A549 treated with AZD9567 at 1 μM for 4 hours (cell line): ENCODE measurements around the gene FBXO5. TPM values are rescaled to one million over a fixed set of nuclear protein-coding genes. Genes with fewer than 3 reads are reported as not detected.

ENCODE experiments used
- total RNA-seq: library from RNA; stranded (reverse); fragments of 200-300 nt; extraction: Qiagen RNA extraction; gene quantifications from 5 replicates; pipeline ENCODE4 v1.2.3, GENCODE V29; 2022; ENCODE audit not compliant: insufficient read depth

The FBXO5 gene, protein sequence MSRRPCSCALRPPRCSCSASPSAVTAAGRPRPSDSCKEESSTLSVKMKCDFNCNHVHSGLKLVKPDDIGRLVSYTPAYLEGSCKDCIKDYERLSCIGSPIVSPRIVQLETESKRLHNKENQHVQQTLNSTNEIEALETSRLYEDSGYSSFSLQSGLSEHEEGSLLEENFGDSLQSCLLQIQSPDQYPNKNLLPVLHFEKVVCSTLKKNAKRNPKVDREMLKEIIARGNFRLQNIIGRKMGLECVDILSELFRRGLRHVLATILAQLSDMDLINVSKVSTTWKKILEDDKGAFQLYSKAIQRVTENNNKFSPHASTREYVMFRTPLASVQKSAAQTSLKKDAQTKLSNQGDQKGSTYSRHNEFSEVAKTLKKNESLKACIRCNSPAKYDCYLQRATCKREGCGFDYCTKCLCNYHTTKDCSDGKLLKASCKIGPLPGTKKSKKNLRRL
- 19.6 to 29.2 TPM (median 21.8 TPM) in 5 replicates for total RNA-seq

DNA sequence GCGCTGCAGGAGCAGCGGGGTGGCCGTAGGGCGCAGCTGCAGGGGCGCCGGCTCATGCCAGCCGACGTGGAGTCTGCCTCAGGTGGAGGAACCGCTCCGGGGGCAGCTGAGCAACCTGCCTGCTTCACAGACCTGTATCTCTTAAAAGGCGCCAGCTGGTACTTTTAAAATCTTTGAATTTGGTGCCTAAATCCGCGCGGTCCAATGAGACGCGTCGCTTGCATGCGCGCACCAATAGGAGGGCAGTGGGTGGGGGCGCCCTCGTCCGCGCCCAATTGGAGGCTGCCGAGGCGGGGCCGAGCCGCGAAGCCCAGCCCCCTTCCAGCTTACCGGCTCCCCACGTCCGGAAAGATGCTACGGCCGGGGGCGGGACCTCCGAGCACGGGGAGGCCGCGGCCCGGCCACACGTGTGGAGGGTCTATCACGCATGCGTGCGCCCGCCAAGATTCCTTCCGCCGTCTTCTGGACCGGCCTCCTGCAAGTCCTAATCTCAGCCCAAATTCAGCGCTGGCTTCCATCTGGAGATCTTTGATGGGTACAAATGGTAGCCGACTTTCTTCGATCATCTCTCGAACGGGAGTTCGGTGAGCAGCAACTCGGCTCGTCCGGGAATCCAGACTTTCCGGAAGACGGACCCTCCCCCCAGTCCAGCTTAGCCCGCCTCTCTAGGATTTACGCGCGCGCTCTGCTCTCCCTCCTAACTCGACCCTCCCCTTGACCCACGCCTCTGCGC is at the start of gene FBXO5:
TSS of gene FBXO5 (minus strand) at position 138 of the 733 bp plus-strand sequence. CDS start at position 56, 82 bp downstream.

DNA sequence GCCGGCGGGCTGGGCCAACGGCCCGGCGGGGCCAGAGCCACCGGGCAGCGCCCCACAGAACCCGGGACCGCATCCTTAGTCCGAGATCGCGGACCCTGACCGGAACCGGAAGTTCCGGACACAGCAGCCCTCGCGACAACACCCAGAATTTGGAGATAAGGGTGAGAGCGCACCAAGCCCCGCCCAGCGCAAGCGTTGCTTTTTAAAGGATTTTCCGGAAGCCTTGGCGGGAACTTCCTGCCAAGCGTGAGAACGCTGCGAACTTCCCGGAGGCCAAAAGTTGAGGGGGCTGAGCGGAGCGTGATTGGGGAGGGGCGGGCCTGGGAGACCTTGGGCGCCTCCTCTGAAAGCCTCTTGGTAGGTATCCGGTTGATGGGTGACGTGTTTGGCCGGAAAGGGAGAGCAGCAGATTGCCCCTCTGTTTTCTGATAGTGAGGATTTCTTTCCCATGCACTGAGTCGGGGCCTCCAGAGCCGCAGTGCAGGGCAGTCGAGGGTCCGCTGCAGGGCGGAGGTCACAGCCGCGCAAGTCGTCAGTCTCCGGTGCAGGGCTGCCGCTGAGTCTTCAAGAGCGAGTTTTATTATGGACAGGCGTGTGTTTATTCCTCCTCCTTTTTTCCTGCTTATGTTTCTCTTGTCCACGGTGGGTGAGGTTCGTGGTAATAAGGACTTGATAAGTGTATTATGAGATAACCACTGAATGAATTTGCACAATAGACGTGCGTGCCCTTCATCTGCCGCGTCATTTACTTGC is 19.9 kb upstream of the FBXO5 start, which contains the start of gene MTRF1L:
TSS of gene MTRF1L (minus strand) at position 97 of the 753 bp plus-strand sequence. CDS start at position 73, 24 bp downstream.

Other genes with a start within 250 kb of the FBXO5 start
- not detected in 5 replicates for gene VIP, start 232.2 kb downstream of the FBXO5 start, total RNA-seq
- 14.9 to 20.5 TPM (median 16.3 TPM) in 5 replicates for gene MTRF1L, start 19.7 kb upstream of the FBXO5 start, total RNA-seq
- 4.3 to 7.2 TPM (median 6.1 TPM) in 5 replicates for gene RGS17, start 148.2 kb upstream of the FBXO5 start, total RNA-seq